Parathyroid adenoma (tissue), 2 donors: ENCODE data around the gene RPL38.

Experiments used
- H2AFZ ChIP-seq: fragments of 300-600 bp; sonication (generic); one replicate; pipeline ENCODE4 v1.7.0; 2017; ENCODE audit warnings: antibody characterized with exemption, mild to moderate bottlenecking
- H3K27ac ChIP-seq: fragments of 300-600 bp; sonication (generic); one replicate; pipeline ENCODE4 v1.7.0; 2017
- H3K27me3 ChIP-seq: fragments of 300-600 bp; sonication (generic); one replicate; pipeline ENCODE4 v1.7.0; 2017; ENCODE audit warnings: low read length; ENCODE audit not compliant: control insufficient read depth, insufficient read depth
- H3K36me3 ChIP-seq: fragments of 300-600 bp; sonication (generic); one replicate; pipeline ENCODE4 v1.7.0; 2017; ENCODE audit warnings: low read length; ENCODE audit not compliant: control insufficient read depth, insufficient read depth
- H3K4me1 ChIP-seq: fragments of 300-600 bp; sonication (generic); one replicate; pipeline ENCODE4 v1.7.0; 2017; ENCODE audit warnings: control low read depth
- H3K4me2 ChIP-seq: fragments of 300-600 bp; sonication (generic); one replicate; pipeline ENCODE4 v1.7.0; 2017; ENCODE audit warnings: low read length
- H3K4me3 ChIP-seq: fragments of 300-600 bp; sonication (generic); one replicate; pipeline ENCODE4 v1.7.0; 2017; ENCODE audit warnings: low read depth, low read length
- H3K79me2 ChIP-seq: fragments of 300-600 bp; sonication (generic); one replicate; pipeline ENCODE4 v1.7.0; 2017; ENCODE audit warnings: control low read depth
- H3K9ac ChIP-seq: fragments of 300-600 bp; sonication (generic); one replicate; pipeline ENCODE4 v1.7.0; 2017; ENCODE audit warnings: mild to moderate bottlenecking
- H3K9me3 ChIP-seq: fragments of 300-600 bp; sonication (generic); one replicate; pipeline ENCODE4 v1.7.0; 2017; ENCODE audit warnings: low read length; ENCODE audit not compliant: control insufficient read depth
- TF ChIP-seq, protein P1 (sequence below): fragments of 300-600 bp; sonication (generic); IDR thresholded peaks from one replicate; pipeline ENCODE4 v1.7.0; 2017; ENCODE audit warnings: antibody characterized with exemption, mild to moderate bottlenecking
- donor health status: primary hyperparathyroidism.

RPL38 gene

DNA sequence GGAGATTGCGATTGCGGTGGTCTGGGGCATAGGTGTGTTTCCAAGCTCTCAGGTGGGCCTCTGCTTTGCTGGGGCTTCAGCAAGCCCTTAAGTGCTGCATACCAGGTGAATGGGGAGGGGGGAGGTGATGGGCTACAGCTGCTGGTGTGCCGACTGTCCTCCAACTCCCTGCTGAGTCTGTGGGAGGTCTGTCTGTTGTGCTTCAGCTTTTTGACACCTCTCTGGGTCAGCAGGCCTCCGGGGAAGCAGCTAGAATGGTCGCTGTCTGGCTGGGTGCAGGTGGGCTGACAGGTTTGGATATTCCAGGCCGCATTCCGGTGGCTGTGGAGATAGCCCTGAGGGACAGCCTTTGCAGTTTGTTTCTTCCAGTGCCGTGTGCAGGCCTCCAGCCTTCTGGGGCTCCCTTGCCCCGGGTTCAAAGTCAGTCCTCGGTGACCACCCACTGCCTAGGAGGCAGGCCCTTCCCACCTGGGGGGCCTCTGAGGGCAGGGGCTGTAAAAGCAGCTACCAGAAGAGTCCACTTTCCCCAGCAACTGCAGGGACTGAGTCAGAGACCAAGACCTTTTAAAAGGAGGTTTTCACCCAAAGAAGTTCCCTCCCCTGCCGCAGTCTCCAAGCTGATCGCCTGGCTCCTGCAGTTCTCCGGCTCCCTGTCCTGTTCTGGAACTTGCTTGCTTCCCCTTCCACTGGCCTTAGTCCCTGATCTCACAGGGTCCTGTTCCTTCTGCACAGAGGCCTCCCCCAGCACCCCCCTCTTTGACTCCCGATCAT is 7.8 kb downstream of the RPL38 start:
- Histone ChIP-seq H3K9me3 (no peaks in the 10 kb centered on the region), H3K27me3 (peaks cover 2% of the 10 kb centered on the region), H3K9ac (no peak overlapping the region), H3K4me3 (no peak overlapping the region), H3K36me3 (no peaks in the 10 kb centered on the region), H3K4me2 (no peak overlapping the region), H2AFZ (no peak overlapping the region), H3K79me2 (no peaks in the 10 kb centered on the region), H3K4me1 (peaks cover 11% of the 10 kb centered on the region), H3K27ac (no peak overlapping the region)
- TF ChIP-seq, protein P1, sequence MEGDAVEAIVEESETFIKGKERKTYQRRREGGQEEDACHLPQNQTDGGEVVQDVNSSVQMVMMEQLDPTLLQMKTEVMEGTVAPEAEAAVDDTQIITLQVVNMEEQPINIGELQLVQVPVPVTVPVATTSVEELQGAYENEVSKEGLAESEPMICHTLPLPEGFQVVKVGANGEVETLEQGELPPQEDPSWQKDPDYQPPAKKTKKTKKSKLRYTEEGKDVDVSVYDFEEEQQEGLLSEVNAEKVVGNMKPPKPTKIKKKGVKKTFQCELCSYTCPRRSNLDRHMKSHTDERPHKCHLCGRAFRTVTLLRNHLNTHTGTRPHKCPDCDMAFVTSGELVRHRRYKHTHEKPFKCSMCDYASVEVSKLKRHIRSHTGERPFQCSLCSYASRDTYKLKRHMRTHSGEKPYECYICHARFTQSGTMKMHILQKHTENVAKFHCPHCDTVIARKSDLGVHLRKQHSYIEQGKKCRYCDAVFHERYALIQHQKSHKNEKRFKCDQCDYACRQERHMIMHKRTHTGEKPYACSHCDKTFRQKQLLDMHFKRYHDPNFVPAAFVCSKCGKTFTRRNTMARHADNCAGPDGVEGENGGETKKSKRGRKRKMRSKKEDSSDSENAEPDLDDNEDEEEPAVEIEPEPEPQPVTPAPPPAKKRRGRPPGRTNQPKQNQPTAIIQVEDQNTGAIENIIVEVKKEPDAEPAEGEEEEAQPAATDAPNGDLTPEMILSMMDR: no peak

DNA sequence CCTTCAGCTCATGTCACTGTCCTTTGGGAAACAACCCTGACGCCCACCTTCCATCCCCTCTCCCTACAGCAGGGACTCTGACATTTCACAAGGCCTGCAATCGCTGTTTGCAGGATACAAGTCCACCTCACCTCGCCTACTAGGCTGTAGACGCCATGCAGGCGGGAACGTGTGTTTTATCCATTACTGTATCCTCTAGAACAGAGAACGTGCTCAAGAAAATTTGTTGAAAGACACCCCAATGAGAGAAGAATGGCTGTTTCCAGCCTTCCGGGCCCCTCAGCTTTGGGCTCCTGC is 8.4 kb downstream of the RPL38 start:
- H3K27ac ChIP-seq: no peak overlapping the region
- peaks cover 2% of the 10 kb centered on the region for H3K27me3 ChIP-seq
- H3K79me2 ChIP-seq: no peaks in the 10 kb centered on the region
- H3K9ac ChIP-seq: no peak overlapping the region
- H2AFZ ChIP-seq: no peak overlapping the region
- peak overlapping the region; percentile 61 for H3K4me3 ChIP-seq
- H3K4me1 ChIP-seq: peaks cover 11% of the 10 kb centered on the region
- H3K36me3 ChIP-seq: no peaks in the 10 kb centered on the region
- TF ChIP-seq, protein P1: no peak
- no peaks in the 10 kb centered on the region for H3K9me3 ChIP-seq
- no peak overlapping the region for H3K4me2 ChIP-seq

DNA sequence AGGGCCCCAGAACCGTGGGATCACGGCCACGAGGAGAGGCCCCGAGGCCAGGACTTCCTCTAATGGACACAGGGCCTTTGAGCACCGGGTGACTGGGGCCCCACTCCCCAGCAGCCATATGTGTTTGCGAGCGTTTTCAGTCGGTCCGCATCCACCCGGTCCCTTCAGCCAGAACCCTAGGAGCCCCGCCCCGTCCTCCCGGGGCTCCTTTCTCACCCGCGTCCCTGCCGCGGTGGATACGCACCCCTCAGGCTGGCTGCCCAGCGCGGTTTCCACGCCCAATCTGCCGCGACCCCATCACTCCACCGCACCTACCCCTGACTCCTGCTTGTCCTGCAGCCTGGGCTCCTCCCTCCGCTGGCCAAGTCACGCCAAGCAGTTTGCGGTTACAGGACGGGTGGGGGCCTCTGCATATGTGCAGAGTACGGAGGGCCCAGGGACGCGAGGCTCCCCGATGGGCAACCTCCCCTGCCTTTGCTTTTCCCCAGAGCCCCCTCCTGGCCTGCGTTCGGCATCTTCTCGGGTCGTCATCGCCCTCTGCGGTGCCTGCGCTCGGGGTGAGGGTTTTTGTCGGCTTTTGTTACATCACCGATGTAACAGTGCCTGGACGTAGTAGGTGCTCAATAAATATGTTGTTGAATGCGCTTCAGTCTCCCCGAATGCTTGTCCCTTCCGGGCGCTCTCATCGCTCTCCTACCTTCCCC is 8.9 kb downstream of the RPL38 start:
- Histone ChIP-seq H3K4me2 (peak overlapping the region; percentile 65), H3K27ac (peak overlapping the region; percentile 33), H3K9me3 (no peaks in the 10 kb centered on the region), H3K4me1 (peaks cover 11% of the 10 kb centered on the region), H3K9ac (no peak overlapping the region), H3K36me3 (no peaks in the 10 kb centered on the region), H3K79me2 (no peaks in the 10 kb centered on the region), H3K4me3 (peak overlapping the region; percentile 61), H2AFZ (peak overlapping the region; percentile 92), H3K27me3 (peaks cover 2% of the 10 kb centered on the region)
- TF ChIP-seq, protein P1: no peak

DNA sequence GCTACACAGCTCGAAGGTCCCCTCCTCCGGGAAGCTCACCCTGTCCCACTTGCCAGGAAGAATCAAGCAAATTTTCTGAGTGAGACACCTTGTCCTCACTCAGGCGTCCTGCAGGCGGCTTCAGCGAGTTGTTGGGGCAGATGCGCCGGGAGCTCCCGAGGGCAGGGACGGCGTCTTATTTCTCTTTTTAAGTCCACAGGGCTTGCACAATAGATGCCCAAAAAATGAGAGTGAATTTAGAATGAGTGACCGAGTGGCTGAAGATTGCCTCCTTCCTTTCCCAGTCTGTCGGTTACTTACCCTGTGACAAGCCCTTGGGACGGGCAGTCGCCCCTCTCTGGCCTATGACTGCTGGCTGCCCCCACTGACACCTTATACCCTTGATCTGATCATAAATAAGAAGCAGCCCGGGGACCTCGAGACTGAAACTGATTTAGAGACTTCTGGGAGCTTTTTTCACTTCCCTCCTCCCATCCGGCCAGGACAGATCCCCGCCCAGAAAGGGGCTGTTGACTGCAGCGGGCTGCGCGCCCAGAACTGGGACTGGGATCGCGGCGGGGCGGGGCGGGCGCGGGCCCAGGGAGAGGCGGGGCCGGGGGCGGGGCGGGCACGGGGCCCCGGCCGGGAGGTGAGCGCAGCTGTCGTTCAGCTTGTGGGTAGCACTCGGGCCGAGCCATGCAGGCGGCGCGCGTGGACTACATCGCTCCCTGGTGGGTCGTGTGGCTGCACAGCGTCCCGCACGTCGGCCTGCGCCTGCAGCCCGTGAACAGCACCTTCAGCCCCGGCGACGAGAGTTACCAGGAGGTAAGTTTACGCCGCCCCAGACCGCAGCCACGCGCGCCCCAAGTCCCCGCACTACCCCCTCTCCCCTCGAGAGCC is 9.7 kb downstream of the RPL38 start, which contains the start of gene TTYH2:
Gene TTYH2 (plus strand): TSS at position 659 of the 879 bp plus-strand sequence. CDS start 17 bp downstream, at position 676.
- Histone ChIP-seq H3K4me3 (peak within 1 kb of the TSS; percentile 61), H3K9ac (no peak within 1 kb of the TSS), H3K27ac (peak within 1 kb of the TSS; percentile 33), H3K4me2 (peak within 1 kb of the TSS; percentile 65), H3K79me2 (no peaks in the 10 kb centered on the region), H2AFZ (peak within 1 kb of the TSS; percentile 92), H3K9me3 (no peaks in the 10 kb centered on the region), H3K27me3 (peaks cover 2% of the 10 kb centered on the region), H3K36me3 (no peaks in the 10 kb centered on the region), H3K4me1 (peaks cover 11% of the 10 kb centered on the region)
- TF ChIP-seq, protein P1: peak; percentile 23
